Lower lobe of right lung (tissue), 2 donors: ENCODE results near the gene ABCB11. TPM values are rescaled to one million over a fixed set of nuclear protein-coding genes. Genes with fewer than 3 reads are reported as not detected.

Experiments
- ATAC-seq, 2 donors: fragments of 200-7000 bp; cut with Tn5 transposase; one replicate each; pipeline ENCODE4 v1.9.1; 2020 to 2022; ENCODE audit warnings: mild to moderate bottlenecking in 2 of 2, moderate library complexity in 2 of 2
- DNase-seq: peaks from one replicate; pipeline ENCODE4 v3.0.0-alpha.2; 2020
- H3K27ac ChIP-seq: fragments of 200-600 bp; one replicate; pipeline ENCODE4 v1.8.0; 2022
- H3K27me3 ChIP-seq: fragments of 200-600 bp; one replicate; pipeline ENCODE4 v1.8.0; 2022; ENCODE audit warnings: low read depth
- H3K36me3 ChIP-seq: fragments of 200-600 bp; one replicate; pipeline ENCODE4 v1.8.0; 2022; ENCODE audit warnings: mild to moderate bottlenecking
- H3K4me1 ChIP-seq: fragments of 200-600 bp; one replicate; pipeline ENCODE4 v1.8.0; 2022
- H3K4me3 ChIP-seq: fragments of 200-600 bp; one replicate; pipeline ENCODE4 v1.8.0; 2022; ENCODE audit warnings: mild to moderate bottlenecking
- H3K9me3 ChIP-seq: fragments of 200-600 bp; one replicate; pipeline ENCODE4 v1.8.0; 2022
- CTCF ChIP-seq: fragments of 200-600 bp; IDR thresholded peaks from one replicate; pipeline ENCODE4 v1.8.0; 2022; ENCODE audit warnings: antibody characterized with exemption, mild to moderate bottlenecking
- intact Hi-C: fragments of 100-400 bp; cut with DNase I; formaldehyde crosslinking; loops from one replicate; pipeline ENCODE4 v1.11.0; 2022
- total RNA-seq: library from RNA; stranded (reverse); fragmentation: NEBNext Ultra II Directional; extraction: Animal tissue kit (Norgen Biotek cat#: 25700); gene quantifications from one replicate; pipeline ENCODE4 v1.2.1, GENCODE V29; 2021
- donor health status: DM: no; HTN: yes; CAD: no; lungs with severe emphysema.

Gene ABCB11
- total RNA-seq, 1 donor from 2014 or later, result 0.32 TPM

- no peaks in the 10 kb centered on the region for H3K4me1 ChIP-seq
- H3K36me3 ChIP-seq, result no peaks in the 10 kb centered on the region
- no peak overlapping the region for H3K4me3 ChIP-seq
- DNase-seq (no peak), ATAC-seq (no peak)
- intact Hi-C loops, result no loop called here
- no peaks in the 10 kb centered on the region for H3K9me3 ChIP-seq
- TF ChIP-seq CTCF, result no peak
- no peak overlapping the region for H3K27ac ChIP-seq
- no peaks in the 10 kb centered on the region for H3K27me3 ChIP-seq
These were observed 133.7 kb downstream of the ABCB11 start for GRCh38 chr2:168897449-168897848.

- Histone ChIP-seq H3K4me1 (no peaks in the 10 kb centered on the region), H3K27ac (no peak overlapping the region), H3K4me3 (no peak overlapping the region), H3K27me3 (no peaks in the 10 kb centered on the region), H3K36me3 (no peaks in the 10 kb centered on the region), H3K9me3 (no peaks in the 10 kb centered on the region)
- ATAC-seq (no peak), DNase-seq (no peak)
- TF ChIP-seq CTCF, result no peak
- intact Hi-C loops, result no loop called here
These were observed 134.3 kb downstream of the ABCB11 start for GRCh38 chr2:168896783-168897182.

- no peak for TF ChIP-seq CTCF
- no peaks in the 10 kb centered on the region for H3K36me3 ChIP-seq
- DNase-seq (no peak), ATAC-seq (no peak)
- H3K9me3 ChIP-seq, result no peaks in the 10 kb centered on the region
- no peak overlapping the region for H3K4me3 ChIP-seq
- H3K27ac ChIP-seq, result no peak overlapping the region
- H3K27me3 ChIP-seq, result no peaks in the 10 kb centered on the region
- intact Hi-C loops, result no loop called here
- H3K4me1 ChIP-seq, result peaks cover under 1% of the 10 kb centered on the region
These were observed 135.4 kb downstream of the ABCB11 start for GRCh38 chr2:168895771-168896170.

- no peaks in the 10 kb centered on the region for H3K9me3 ChIP-seq
- DNase-seq (no peak), ATAC-seq (no peak)
- intact Hi-C loops, result no loop called here
- H3K4me1 ChIP-seq, result peaks cover 11% of the 10 kb centered on the region
- no peaks in the 10 kb centered on the region for H3K27me3 ChIP-seq
- H3K36me3 ChIP-seq, result no peaks in the 10 kb centered on the region
- TF ChIP-seq CTCF, result no peak
- no peak overlapping the region for H3K27ac ChIP-seq
- no peak overlapping the region for H3K4me3 ChIP-seq
These were observed 136.4 kb downstream of the ABCB11 start for GRCh38 chr2:168894720-168895119.

GRCh38 chr2:168894101-168894500 is 137.0 kb downstream of the ABCB11 start:
- Histone ChIP-seq H3K27ac (no peak overlapping the region), H3K9me3 (no peaks in the 10 kb centered on the region), H3K4me1 (peaks cover 12% of the 10 kb centered on the region), H3K36me3 (no peaks in the 10 kb centered on the region), H3K4me3 (no peak overlapping the region), H3K27me3 (no peaks in the 10 kb centered on the region)
- TF ChIP-seq CTCF, result no peak
- DNase-seq (no peak), ATAC-seq (no peak)
- intact Hi-C loops, result no loop called here

- Histone ChIP-seq H3K36me3 (no peaks in the 10 kb centered on the region), H3K27ac (no peak overlapping the region), H3K4me1 (peaks cover 12% of the 10 kb centered on the region), H3K4me3 (no peak overlapping the region), H3K9me3 (no peaks in the 10 kb centered on the region), H3K27me3 (no peaks in the 10 kb centered on the region)
- ATAC-seq (no peak), DNase-seq (no peak)
- TF ChIP-seq CTCF, result no peak
- intact Hi-C loops, result no loop called here
These were observed 138.8 kb downstream of the ABCB11 start for GRCh38 chr2:168892327-168892726.
